HG02870 (cell line): ENCODE results near the gene PTGER2.

ENCODE experiments used
- ATAC-seq: cut with Tn5 transposase; IDR thresholded peaks from one replicate; pipeline ENCODE4 v1.9.1; 2021; ENCODE audit warnings: mild to moderate bottlenecking, moderate library complexity; ENCODE audit not compliant: unreplicated experiment

Gene PTGER2

GRCh38 chr14:52304248-52304904, 9.7 kb upstream of the PTGER2 start:
- no peak for ATAC-seq

DNA sequence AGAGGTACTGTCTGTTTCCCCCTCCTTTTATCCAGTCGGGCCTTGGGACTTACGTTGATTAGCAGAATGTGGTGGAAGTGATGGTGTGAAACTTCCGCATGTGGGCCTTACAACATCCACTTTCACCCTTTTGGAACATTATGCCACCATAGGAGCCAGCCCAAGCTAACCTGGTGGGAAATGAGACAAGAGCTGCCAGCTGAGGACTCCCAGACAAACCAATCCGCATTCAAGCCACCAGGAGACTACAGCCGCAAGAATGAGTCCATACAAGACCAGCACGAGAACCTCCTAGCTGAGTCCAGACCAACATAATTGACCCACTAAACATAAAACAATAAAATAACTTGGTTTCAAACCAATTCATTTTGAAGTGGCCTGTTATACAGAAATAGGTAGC, 9.1 kb upstream of the PTGER2 start:
- ATAC-seq: no peak

GRCh38 chr14:52307376-52307775, 6.7 kb upstream of the PTGER2 start:
- ATAC-seq: no peak

DNA sequence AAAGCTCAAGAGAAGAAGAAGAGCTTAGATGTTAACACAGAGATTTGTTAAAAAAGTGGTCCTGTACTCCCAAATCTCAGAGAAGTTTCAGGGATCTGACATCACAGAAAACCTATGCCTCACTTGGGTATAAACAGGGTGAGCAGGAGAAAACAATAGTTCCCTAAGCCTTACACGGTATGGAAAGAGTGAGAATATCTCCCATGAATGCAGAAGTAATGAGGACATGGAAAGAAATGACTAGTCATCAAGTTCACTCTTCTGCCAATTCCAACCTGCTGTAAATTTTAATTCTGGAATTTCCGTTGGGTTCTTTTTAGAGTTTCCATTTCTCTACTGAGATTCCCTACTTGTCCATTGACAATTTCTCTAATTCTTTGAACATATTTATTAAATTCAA, 6.2 kb upstream of the PTGER2 start:
- ATAC-seq: no peak

DNA sequence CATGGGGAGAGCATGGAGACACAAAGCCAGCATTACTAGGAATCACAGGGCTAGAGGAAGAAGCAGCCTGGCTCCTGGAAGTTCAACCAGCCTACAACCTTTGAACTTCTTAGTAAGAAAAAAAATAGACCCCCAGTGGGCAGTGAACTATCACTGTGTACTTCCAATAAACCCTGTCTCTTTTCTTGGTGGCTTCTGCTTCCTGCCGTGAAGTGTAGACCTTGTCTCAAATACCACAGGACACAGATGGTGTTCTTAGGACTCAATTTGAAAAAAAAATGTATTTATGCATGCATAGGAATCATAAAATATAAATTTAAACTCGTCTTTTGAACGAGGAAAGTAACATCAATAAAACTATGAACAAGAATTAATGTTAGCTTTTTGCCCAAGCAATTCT, 3.6 kb upstream of the PTGER2 start:
- ATAC-seq: no peak

GRCh38 chr14:52312931-52313355, 1.2 kb upstream of the PTGER2 start:
- no peak for ATAC-seq

DNA sequence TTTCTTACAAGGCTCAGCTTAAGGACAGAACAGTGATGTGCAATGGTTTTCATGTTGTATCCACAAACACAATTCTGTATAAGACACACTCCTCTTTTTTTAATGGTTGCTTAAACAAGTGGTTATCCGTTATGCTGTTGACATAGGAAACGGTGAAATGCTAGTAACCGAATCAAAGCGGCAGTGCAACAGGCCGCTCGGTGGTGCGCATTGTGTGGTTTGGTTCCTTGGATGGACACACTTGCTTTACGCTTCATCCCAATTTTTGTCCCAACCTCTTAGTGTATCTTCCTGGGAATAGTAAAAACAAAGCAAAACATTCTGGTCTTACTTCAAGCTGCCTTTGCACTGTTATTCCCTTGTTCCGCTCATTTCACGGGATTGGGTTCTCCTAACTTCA, 650 bp upstream of the PTGER2 start:
- no peak for ATAC-seq

- ATAC-seq: no peak
These were observed 663 bp downstream of the PTGER2 start for GRCh38 chr14:52314595-52315354.

- ATAC-seq: no peak
These were observed 1.2 kb downstream of the PTGER2 start for GRCh38 chr14:52315355-52315718.

DNA sequence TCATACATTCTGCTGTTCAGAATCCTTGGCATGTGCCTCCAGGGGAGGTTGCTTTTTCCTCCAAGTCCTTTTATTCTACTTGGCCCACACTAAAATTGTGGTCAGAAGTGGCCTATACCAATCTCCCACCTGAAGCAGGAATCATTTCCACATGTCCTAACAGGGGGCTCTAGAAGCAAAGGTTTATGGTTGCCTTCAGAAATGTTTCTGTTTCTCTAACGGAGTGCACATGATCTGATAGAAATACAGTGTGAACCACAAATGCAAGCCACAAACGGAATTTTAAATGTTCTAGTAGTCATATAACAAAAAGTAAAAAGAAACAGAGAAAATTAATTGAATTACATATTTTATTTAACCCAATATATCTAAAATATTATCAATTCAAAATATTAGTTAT, 4.0 kb downstream of the PTGER2 start:
- no peak for ATAC-seq

DNA sequence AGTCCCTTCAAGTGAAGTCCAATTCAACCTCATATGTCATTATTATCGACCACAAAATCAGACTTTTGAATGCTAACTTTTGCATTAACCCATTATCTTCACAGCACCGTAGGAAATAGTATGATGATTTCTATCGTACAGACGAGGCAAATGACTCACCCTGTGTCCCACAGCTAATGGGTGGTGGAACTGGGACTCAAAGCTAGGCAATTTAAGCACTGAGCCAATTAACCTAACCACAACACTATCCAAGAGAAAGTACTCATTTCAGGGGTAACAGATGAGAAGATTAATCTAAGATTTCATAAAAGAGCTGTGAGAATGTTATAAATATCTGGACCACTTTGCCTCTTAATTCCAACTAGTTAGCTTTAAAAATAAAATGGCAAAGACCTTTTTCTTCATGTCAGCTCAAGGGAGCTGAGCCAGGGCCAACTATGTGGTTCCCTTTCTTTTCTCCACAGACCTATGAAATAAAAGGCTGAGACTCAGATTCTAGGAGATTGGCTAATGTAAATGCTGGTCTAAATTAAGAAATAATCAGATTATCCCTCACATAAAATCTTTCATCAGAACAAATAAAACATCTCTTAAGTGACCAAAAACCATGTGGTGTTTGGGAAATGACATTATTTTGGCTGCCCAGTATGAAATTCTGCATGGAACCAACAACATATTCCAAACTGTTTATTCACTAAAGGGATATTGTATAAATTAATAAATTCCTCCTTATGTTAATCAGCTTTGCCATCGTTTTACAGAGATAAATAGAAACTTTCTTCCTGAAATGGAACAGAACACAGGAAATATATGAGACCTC, 4.9 kb downstream of the PTGER2 start:
- ATAC-seq: no peak

DNA sequence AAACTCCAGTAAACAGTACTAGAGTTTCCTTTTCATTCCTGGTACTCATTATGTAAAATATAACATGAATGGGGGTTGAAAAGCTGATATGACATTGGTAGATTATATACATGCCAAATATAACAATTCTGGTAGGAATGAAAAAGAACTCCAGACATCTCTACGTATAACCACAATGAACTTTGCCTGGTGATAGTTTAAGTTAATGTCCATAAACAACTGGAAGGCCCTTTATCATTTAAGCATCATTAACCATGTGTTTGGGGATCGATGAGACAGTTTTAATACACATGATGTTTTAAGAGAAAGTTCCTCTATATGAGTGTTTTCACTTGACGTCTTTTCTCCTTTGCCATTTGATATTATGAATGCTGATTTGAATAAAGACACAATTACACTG, 5.8 kb downstream of the PTGER2 start:
- no peak for ATAC-seq

DNA sequence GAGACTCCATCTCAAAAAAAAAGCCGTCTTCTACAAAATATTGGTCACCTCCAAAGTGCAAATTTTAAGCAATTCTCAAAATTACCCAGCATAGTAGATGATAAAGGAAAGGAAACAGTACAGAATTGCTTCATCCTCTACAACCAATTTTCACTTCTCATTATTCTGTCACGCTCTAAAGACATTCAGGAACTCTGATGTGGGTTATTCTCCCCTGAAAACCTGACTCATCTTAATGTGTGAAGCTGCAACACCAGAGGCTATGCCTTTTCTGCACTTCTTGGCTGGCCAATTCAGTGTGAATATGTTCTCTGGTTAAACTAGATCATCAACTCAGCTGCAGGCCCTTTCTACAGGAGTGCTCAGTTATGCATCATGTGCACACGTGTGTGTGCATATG, 11.0 kb downstream of the PTGER2 start:
- peak; percentile 91 for ATAC-seq

GRCh38 chr14:52325630-52326029, 11.5 kb downstream of the PTGER2 start:
- no peak for ATAC-seq

GRCh38 chr14:52327374-52328226, 13.5 kb downstream of the PTGER2 start:
- no peak for ATAC-seq

- ATAC-seq: no peak
These were observed 14.2 kb downstream of the PTGER2 start for GRCh38 chr14:52328276-52328675.

- ATAC-seq: no peak
These were observed 15.7 kb downstream of the PTGER2 start for GRCh38 chr14:52329678-52330369.

DNA sequence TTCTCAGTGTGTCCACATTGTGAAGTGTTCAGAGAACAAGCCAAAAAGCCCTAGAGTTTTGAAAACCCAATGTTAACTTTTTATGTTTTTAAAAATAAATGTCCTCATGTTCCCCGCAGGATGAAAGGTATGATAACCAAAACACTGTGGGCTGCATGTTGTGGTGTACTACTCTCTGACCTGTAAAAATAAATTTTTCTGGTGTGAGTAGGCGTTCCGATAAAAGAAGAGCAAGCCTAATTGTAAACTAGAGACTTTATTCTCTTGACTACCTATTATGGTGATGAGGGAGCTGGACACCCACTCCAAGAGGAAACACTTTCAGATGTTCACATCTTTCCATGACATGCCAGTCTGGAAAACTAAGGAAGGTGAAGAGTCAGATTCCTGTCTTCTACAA, 18.2 kb downstream of the PTGER2 start:
- no peak for ATAC-seq

DNA sequence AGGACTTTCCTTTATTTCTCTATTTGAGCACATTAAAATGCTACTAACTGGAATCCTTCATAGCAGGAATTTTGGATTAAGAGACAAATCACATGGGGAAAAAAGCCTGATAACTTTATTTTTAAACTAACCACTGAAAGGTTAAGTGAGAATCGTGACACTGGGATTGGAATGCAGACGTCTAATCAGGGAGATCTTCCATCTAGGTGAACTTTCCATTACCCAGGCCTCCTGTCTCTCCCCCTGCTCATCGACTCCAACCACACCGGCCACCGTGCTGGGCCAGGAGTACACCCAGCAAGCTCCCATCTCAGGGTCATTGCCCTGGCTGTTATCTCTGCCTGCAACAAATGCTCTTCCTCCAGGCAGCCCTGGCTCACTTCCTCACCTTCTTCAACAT, 19.0 kb downstream of the PTGER2 start:
- ATAC-seq: no peak
